ENCODE data around the gene SPDYC.
"Not testable (repeated sequence)": the region's sequence is repeated elsewhere in the genome, so short reads cannot be mapped to it uniquely, and the experiment has no call there.

Gene SPDYC

GRCh38 chr11:65174571-65175010, 4.6 kb downstream of the SPDYC start:
- H3K9me3 ChIP-seq (ENCODE audit: control insufficient read depth, insufficient read depth, low read length); H3K27me3 ChIP-seq (ENCODE audit: control insufficient read depth, insufficient read depth, low read length); H3K27ac ChIP-seq (ENCODE audit: low read depth, low read length); H3K36me3 ChIP-seq (ENCODE audit: control insufficient read depth, insufficient read depth, low read length); H3K4me1 ChIP-seq (ENCODE audit: control insufficient read depth, insufficient read depth, low read length); H3K9ac ChIP-seq (ENCODE audit: low read depth, low read length); H3K4me3 ChIP-seq (ENCODE audit: low read depth, low read length): not testable (repeated sequence)

GRCh38 chr11:65180877-65181568, 11.0 kb downstream of the SPDYC start:
- Histone ChIP-seq H3K27me3 (ENCODE audit: control insufficient read depth, insufficient read depth, low read length) (no peaks in the 10 kb centered on the region), H3K4me3 (ENCODE audit: low read depth, low read length) (peak overlapping the region; percentile 95), H3K9me3 (ENCODE audit: control insufficient read depth, insufficient read depth, low read length) (no peaks in the 10 kb centered on the region), H3K27ac (ENCODE audit: low read depth, low read length) (peak overlapping the region; percentile 92), H3K4me1 (ENCODE audit: control insufficient read depth, insufficient read depth, low read length) (peaks cover 35% of the 10 kb centered on the region), H3K9ac (ENCODE audit: low read depth, low read length) (peak overlapping the region; percentile 59; the same call in 1 of the 2 replicates), H3K36me3 (ENCODE audit: control insufficient read depth, insufficient read depth, low read length) (peaks cover 8% of the 10 kb centered on the region)

- Histone ChIP-seq H3K4me1 (ENCODE audit: control insufficient read depth, insufficient read depth, low read length) (peaks cover 39% of the 10 kb centered on the region), H3K9me3 (ENCODE audit: control insufficient read depth, insufficient read depth, low read length) (no peaks in the 10 kb centered on the region), H3K4me3 (ENCODE audit: low read depth, low read length) (peak within 1 kb of the TSS; percentile 95), H3K9ac (ENCODE audit: low read depth, low read length) (peak within 1 kb of the TSS; percentile 67), H3K27me3 (ENCODE audit: control insufficient read depth, insufficient read depth, low read length) (no peaks in the 10 kb centered on the region), H3K36me3 (ENCODE audit: control insufficient read depth, insufficient read depth, low read length) (peaks cover 15% of the 10 kb centered on the region), H3K27ac (ENCODE audit: low read depth, low read length) (peak within 1 kb of the TSS; percentile 92)
Observed at GRCh38 chr11:65181569-65182257, 11.7 kb downstream of the SPDYC start, which contains the start of gene CAPN1. TSS of gene CAPN1 (plus strand) at chr11:65181928. CDS start at chr11:65182702, 774 bp downstream.

GRCh38 chr11:65182258-65183170, 12.5 kb downstream of the SPDYC start:
- Histone ChIP-seq H3K36me3 (ENCODE audit: control insufficient read depth, insufficient read depth, low read length) (peaks cover 23% of the 10 kb centered on the region), H3K9ac (ENCODE audit: low read depth, low read length) (peak overlapping the region; percentile 67), H3K4me3 (ENCODE audit: low read depth, low read length) (peak overlapping the region; percentile 95), H3K27ac (ENCODE audit: low read depth, low read length) (peak overlapping the region; percentile 92), H3K4me1 (ENCODE audit: control insufficient read depth, insufficient read depth, low read length) (peaks cover 39% of the 10 kb centered on the region), H3K27me3 (ENCODE audit: control insufficient read depth, insufficient read depth, low read length) (no peaks in the 10 kb centered on the region), H3K9me3 (ENCODE audit: control insufficient read depth, insufficient read depth, low read length) (no peaks in the 10 kb centered on the region)

- Histone ChIP-seq H3K9ac (ENCODE audit: low read depth, low read length) (no peak overlapping the region), H3K27ac (ENCODE audit: low read depth, low read length) (no peak overlapping the region), H3K27me3 (ENCODE audit: control insufficient read depth, insufficient read depth, low read length) (no peaks in the 10 kb centered on the region), H3K4me3 (ENCODE audit: low read depth, low read length) (peak overlapping the region; percentile 95), H3K9me3 (ENCODE audit: control insufficient read depth, insufficient read depth, low read length) (no peaks in the 10 kb centered on the region), H3K4me1 (ENCODE audit: control insufficient read depth, insufficient read depth, low read length) (peaks cover 39% of the 10 kb centered on the region), H3K36me3 (ENCODE audit: control insufficient read depth, insufficient read depth, low read length) (peaks cover 31% of the 10 kb centered on the region)
Observed at GRCh38 chr11:65183201-65183891, 13.3 kb downstream of the SPDYC start.

- Histone ChIP-seq H3K4me3 (ENCODE audit: low read depth, low read length) (peak overlapping the region; percentile 95), H3K9ac (ENCODE audit: low read depth, low read length) (no peak overlapping the region), H3K4me1 (ENCODE audit: control insufficient read depth, insufficient read depth, low read length) (peaks cover 39% of the 10 kb centered on the region), H3K27ac (ENCODE audit: low read depth, low read length) (peak overlapping the region; percentile 82), H3K9me3 (ENCODE audit: control insufficient read depth, insufficient read depth, low read length) (no peaks in the 10 kb centered on the region), H3K36me3 (ENCODE audit: control insufficient read depth, insufficient read depth, low read length) (peaks cover 39% of the 10 kb centered on the region), H3K27me3 (ENCODE audit: control insufficient read depth, insufficient read depth, low read length) (no peaks in the 10 kb centered on the region)
Observed at GRCh38 chr11:65184146-65184545, 14.1 kb downstream of the SPDYC start.

GRCh38 chr11:65185171-65185570, 15.1 kb downstream of the SPDYC start:
- Histone ChIP-seq H3K9ac (ENCODE audit: low read depth, low read length) (no peak overlapping the region), H3K9me3 (ENCODE audit: control insufficient read depth, insufficient read depth, low read length) (no peaks in the 10 kb centered on the region), H3K27me3 (ENCODE audit: control insufficient read depth, insufficient read depth, low read length) (no peaks in the 10 kb centered on the region), H3K36me3 (ENCODE audit: control insufficient read depth, insufficient read depth, low read length) (peaks cover 49% of the 10 kb centered on the region), H3K27ac (ENCODE audit: low read depth, low read length) (peak overlapping the region; percentile 82), H3K4me3 (ENCODE audit: low read depth, low read length) (peak overlapping the region; percentile 38), H3K4me1 (ENCODE audit: control insufficient read depth, insufficient read depth, low read length) (peaks cover 38% of the 10 kb centered on the region)

- no peak overlapping the region for H3K9ac ChIP-seq (ENCODE audit: low read depth, low read length)
- peaks cover 56% of the 10 kb centered on the region for H3K36me3 ChIP-seq (ENCODE audit: control insufficient read depth, insufficient read depth, low read length)
- H3K27me3 ChIP-seq (ENCODE audit: control insufficient read depth, insufficient read depth, low read length) = no peaks in the 10 kb centered on the region
- peaks cover 34% of the 10 kb centered on the region for H3K4me1 ChIP-seq (ENCODE audit: control insufficient read depth, insufficient read depth, low read length)
- H3K4me3 ChIP-seq (ENCODE audit: low read depth, low read length) = peak overlapping the region; percentile 38
- H3K9me3 ChIP-seq (ENCODE audit: control insufficient read depth, insufficient read depth, low read length) = no peaks in the 10 kb centered on the region
- peak overlapping the region; percentile 82 for H3K27ac ChIP-seq (ENCODE audit: low read depth, low read length)
Observed at GRCh38 chr11:65185869-65186341, 15.9 kb downstream of the SPDYC start.

- H3K9me3 ChIP-seq (ENCODE audit: control insufficient read depth, insufficient read depth, low read length) = no peaks in the 10 kb centered on the region
- H3K4me1 ChIP-seq (ENCODE audit: control insufficient read depth, insufficient read depth, low read length) = peaks cover 34% of the 10 kb centered on the region
- no peak overlapping the region for H3K9ac ChIP-seq (ENCODE audit: low read depth, low read length)
- no peaks in the 10 kb centered on the region for H3K27me3 ChIP-seq (ENCODE audit: control insufficient read depth, insufficient read depth, low read length)
- peaks cover 64% of the 10 kb centered on the region for H3K36me3 ChIP-seq (ENCODE audit: control insufficient read depth, insufficient read depth, low read length)
- H3K27ac ChIP-seq (ENCODE audit: low read depth, low read length) = no peak overlapping the region
- no peak overlapping the region for H3K4me3 ChIP-seq (ENCODE audit: low read depth, low read length)
Observed at GRCh38 chr11:65186701-65187100, 16.7 kb downstream of the SPDYC start.

- Histone ChIP-seq H3K27ac (ENCODE audit: low read depth, low read length) (no peak overlapping the region), H3K9ac (ENCODE audit: low read depth, low read length) (no peak overlapping the region), H3K9me3 (ENCODE audit: control insufficient read depth, insufficient read depth, low read length) (no peaks in the 10 kb centered on the region), H3K36me3 (ENCODE audit: control insufficient read depth, insufficient read depth, low read length) (peaks cover 69% of the 10 kb centered on the region), H3K27me3 (ENCODE audit: control insufficient read depth, insufficient read depth, low read length) (no peaks in the 10 kb centered on the region), H3K4me1 (ENCODE audit: control insufficient read depth, insufficient read depth, low read length) (peaks cover 34% of the 10 kb centered on the region), H3K4me3 (ENCODE audit: low read depth, low read length) (no peak overlapping the region)
Observed at GRCh38 chr11:65187146-65187675, 17.2 kb downstream of the SPDYC start.
